ENCODE data around the gene ARID1A. TPM values are rescaled to one million over a fixed set of nuclear protein-coding genes. Genes with fewer than 3 reads are reported as not detected.

ARID1A gene
- polyA plus RNA-seq, 3 donors: 6.6 to 84.4 (median 9.5) TPM

DNA sequence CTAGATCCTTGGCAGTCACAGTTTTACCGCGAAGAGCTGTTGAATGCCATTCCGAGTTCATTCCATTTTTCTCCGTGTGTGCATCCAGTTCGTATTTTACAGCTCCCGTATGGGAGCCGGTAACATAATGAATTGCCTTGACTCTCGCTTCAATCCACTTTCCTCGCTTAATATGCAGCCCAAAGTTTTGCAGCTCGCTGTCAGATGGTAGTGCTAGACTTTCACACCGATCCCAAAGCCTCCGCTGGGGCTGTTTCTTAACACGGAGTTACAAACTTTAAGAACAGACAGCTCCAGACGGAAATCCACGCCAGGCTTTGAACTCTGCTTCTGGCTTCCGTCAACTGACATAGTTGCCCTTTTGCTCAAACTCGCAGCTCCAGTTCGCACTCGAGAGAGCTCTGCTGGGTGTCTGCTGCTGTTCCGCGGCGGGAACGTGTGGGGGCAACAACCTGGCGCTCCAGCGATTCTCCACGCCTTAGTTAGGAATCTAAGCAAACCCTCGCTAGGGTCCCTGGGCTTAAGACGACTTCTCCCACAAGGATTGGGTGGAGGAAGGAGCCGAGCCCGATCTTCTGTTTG is 3.5 kb upstream of the ARID1A start:
- intact Hi-C loops (cut with micrococcal nuclease): loop anchor here in 1 of 2 donors (2.0 to 5.0 kb wide), 2 partner anchors 90 to 94 kb away; partner anchors contain the start of gene PIGV

DNA sequence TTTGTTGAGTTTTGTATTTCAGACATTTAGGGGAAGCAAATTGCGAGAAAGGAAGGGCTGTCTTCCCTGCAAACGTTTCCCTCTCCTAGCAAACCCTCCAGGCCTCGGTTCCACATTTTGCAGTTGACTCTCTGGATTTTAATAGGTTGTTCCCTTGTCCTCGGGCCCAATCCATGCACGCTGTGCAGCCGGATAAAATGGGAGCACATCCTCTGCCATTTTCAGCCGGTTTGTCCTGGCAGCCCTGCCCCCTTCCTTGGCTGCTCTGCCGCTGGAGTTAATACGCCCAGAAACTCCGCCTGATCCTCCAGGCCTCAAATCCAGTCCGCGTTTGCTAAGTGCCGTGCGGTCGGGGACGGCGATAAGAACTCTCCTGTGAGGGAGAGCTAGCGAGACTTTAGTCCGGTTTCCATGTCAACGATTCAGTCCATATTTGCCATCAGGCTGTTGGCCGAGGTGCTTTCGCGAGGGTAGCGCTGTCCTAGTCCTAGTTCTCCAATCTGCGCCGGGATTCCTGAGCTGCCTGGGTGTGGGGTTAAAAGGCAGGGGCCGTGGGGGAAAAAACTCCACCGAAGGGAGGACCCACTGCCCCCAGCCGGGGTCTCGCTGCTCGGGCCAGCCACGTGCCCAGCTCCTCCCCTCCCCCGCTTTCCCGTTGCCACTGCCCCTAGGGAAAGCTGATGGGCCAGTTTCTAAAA is 2.9 kb upstream of the ARID1A start:
- no peaks in the 10 kb centered on the region for H3K27me3 ChIP-seq (ENCODE audit: control insufficient read depth in 2 of 2, insufficient read depth in 2 of 2, low read length in 2 of 2)
- Mint-ChIP-seq H3K4me1 (peaks cover 50% of the 10 kb centered on the region), H3K9me3 (peaks cover 0 to 2% (median 0%) of the 10 kb centered on the region in 7 donors), H3K4me3 (peak overlapping the region; percentile 92 to 97), H3K27me3 (ENCODE audit: low read depth in 3 of 3) (no peaks in the 10 kb centered on the region), H3K27ac (peak overlapping the region; percentile 92 to 99 (median 98)), H3K36me3 (no peaks in the 10 kb centered on the region)
- peak overlapping the region; percentile 61 to 85 (median 75) for H3K4me3 ChIP-seq (replicated peaks in 1 of 3; ENCODE audit: low read depth in 2 of 3, low read length in 3 of 3)
- peak overlapping the region; percentile 68 for H3K9ac ChIP-seq (ENCODE audit: insufficient read depth, low read length, poor library complexity, severe bottlenecking)
- intact Hi-C loops (cut with micrococcal nuclease): loop anchor here in 1 of 2 donors (2.0 to 5.0 kb wide), 2 partner anchors 91 to 94 kb away; partner anchors contain the start of gene PIGV
- under 1% methylated on average over 21 of the region's 34 CpGs for WGBS (ENCODE audit: insufficient coverage)
- peak overlapping the region; percentile 89 to 90 for H3K27ac ChIP-seq (ENCODE audit: low read depth in 1 of 2, low read length in 2 of 2)
- peaks cover 39% of the 10 kb centered on the region for H3K79me2 ChIP-seq (ENCODE audit: insufficient read depth, low read length)
- H3K36me3 ChIP-seq (replicated peaks in 1 of 2; ENCODE audit: control insufficient read depth in 1 of 2, insufficient read depth in 2 of 2, low read length in 2 of 2): no peaks in the 10 kb centered on the region
- H4K20me1 ChIP-seq (ENCODE audit: insufficient read depth, low read length): peaks cover 3% of the 10 kb centered on the region
- peak; percentile 91 to 93 (median 92) for DNase-seq
- peak overlapping the region; percentile 95 for H3K4me2 ChIP-seq (replicated peaks; ENCODE audit: extremely low read depth, low read length, poor library complexity, severe bottlenecking)
- H3K4me1 ChIP-seq (ENCODE audit: control insufficient read depth in 1 of 2, insufficient read depth in 2 of 2, low read length in 2 of 2): peaks cover 53% of the 10 kb centered on the region in 2 donors
- TF ChIP-seq, protein P1, sequence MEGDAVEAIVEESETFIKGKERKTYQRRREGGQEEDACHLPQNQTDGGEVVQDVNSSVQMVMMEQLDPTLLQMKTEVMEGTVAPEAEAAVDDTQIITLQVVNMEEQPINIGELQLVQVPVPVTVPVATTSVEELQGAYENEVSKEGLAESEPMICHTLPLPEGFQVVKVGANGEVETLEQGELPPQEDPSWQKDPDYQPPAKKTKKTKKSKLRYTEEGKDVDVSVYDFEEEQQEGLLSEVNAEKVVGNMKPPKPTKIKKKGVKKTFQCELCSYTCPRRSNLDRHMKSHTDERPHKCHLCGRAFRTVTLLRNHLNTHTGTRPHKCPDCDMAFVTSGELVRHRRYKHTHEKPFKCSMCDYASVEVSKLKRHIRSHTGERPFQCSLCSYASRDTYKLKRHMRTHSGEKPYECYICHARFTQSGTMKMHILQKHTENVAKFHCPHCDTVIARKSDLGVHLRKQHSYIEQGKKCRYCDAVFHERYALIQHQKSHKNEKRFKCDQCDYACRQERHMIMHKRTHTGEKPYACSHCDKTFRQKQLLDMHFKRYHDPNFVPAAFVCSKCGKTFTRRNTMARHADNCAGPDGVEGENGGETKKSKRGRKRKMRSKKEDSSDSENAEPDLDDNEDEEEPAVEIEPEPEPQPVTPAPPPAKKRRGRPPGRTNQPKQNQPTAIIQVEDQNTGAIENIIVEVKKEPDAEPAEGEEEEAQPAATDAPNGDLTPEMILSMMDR (IDR thresholded peaks at IDR 0.05): no peak
- H2AFZ ChIP-seq (ENCODE audit: insufficient read depth, low read depth, low read length, poor library complexity, severe bottlenecking): peak overlapping the region; percentile 81
- no peaks in the 10 kb centered on the region for H3K9me3 ChIP-seq (replicated peaks in 1 of 2; ENCODE audit: control insufficient read depth in 1 of 2, insufficient read depth in 1 of 2, low read length in 2 of 2)

More for the DNA sequence above, 3.5 kb upstream of the ARID1A start:
- H3K4me2 ChIP-seq (replicated peaks; ENCODE audit: extremely low read depth, low read length, poor library complexity, severe bottlenecking): peak overlapping the region; percentile 95
- TF ChIP-seq, protein P1 (IDR thresholded peaks at IDR 0.05): no peak
- no peaks in the 10 kb centered on the region for H3K36me3 Mint-ChIP-seq
- no peaks in the 10 kb centered on the region for H3K27me3 Mint-ChIP-seq (ENCODE audit: low read depth in 3 of 3)
- DNase-seq: peak; percentile 73 to 78 (median 75)
- H3K27me3 ChIP-seq (ENCODE audit: control insufficient read depth in 2 of 2, insufficient read depth in 2 of 2, low read length in 2 of 2): no peaks in the 10 kb centered on the region
- H3K4me3 ChIP-seq (replicated peaks in 1 of 3; ENCODE audit: low read depth in 2 of 3, low read length in 3 of 3): peak overlapping the region; percentile 61 to 85 (median 75)
- peaks cover 0 to 2% (median 0%) of the 10 kb centered on the region in 7 donors for H3K9me3 Mint-ChIP-seq
- H3K4me1 Mint-ChIP-seq: peaks cover 50% of the 10 kb centered on the region
- peak overlapping the region; percentile 89 to 90 for H3K27ac ChIP-seq (ENCODE audit: low read depth in 1 of 2, low read length in 2 of 2)
- H3K4me3 Mint-ChIP-seq: peak overlapping the region; percentile 92 to 97
- H3K27ac Mint-ChIP-seq: peak overlapping the region; percentile 92 to 99 (median 98)
- no peaks in the 10 kb centered on the region for H3K9me3 ChIP-seq (replicated peaks in 1 of 2; ENCODE audit: control insufficient read depth in 1 of 2, insufficient read depth in 1 of 2, low read length in 2 of 2)
- H2AFZ ChIP-seq (ENCODE audit: insufficient read depth, low read depth, low read length, poor library complexity, severe bottlenecking): peak overlapping the region; percentile 81
- H3K4me1 ChIP-seq (ENCODE audit: control insufficient read depth in 1 of 2, insufficient read depth in 2 of 2, low read length in 2 of 2): peaks cover 53% of the 10 kb centered on the region in 2 donors
- WGBS (ENCODE audit: insufficient coverage): under 1% methylated on average over 25 of the region's 30 CpGs
- H3K79me2 ChIP-seq (ENCODE audit: insufficient read depth, low read length): peaks cover 33% of the 10 kb centered on the region
- peak overlapping the region; percentile 68 for H3K9ac ChIP-seq (ENCODE audit: insufficient read depth, low read length, poor library complexity, severe bottlenecking)
- H3K36me3 ChIP-seq (replicated peaks in 1 of 2; ENCODE audit: control insufficient read depth in 1 of 2, insufficient read depth in 2 of 2, low read length in 2 of 2): no peaks in the 10 kb centered on the region
- no peaks in the 10 kb centered on the region for H4K20me1 ChIP-seq (ENCODE audit: insufficient read depth, low read length)
